ENCODE results near the gene JAKMIP1.

Gene JAKMIP1

GRCh38 chr4:6055436-6055835 is 144.9 kb downstream of the JAKMIP1 start:
- no peak for DNase-seq

DNA sequence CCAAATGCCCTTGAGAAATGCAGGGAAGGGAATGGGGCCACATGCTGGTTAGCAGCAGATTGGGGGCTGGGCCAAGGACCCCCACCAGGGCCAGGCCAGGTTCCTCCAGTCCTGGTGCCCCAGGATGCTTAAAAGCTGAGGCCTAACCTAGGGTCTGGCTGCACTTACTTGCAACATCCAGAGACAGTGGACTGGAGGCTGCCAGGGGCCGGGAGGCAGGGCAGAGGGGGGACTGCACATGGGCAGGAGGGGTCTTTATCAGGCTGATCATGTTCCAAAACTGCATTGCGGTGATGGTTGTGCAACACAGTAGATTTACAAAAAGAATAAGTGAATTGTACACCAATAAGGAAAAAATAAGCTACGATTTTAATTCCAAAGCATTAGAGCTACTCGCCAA is 145.3 kb downstream of the JAKMIP1 start:
- DNase-seq, result no peak

- no peak for DNase-seq
These were observed 146.0 kb downstream of the JAKMIP1 start for GRCh38 chr4:6054162-6054922.

GRCh38 chr4:6052679-6053078 is 147.7 kb downstream of the JAKMIP1 start:
- DNase-seq, result no peak

GRCh38 chr4:6050551-6050950 is 149.8 kb downstream of the JAKMIP1 start:
- DNase-seq, result no peak

DNA sequence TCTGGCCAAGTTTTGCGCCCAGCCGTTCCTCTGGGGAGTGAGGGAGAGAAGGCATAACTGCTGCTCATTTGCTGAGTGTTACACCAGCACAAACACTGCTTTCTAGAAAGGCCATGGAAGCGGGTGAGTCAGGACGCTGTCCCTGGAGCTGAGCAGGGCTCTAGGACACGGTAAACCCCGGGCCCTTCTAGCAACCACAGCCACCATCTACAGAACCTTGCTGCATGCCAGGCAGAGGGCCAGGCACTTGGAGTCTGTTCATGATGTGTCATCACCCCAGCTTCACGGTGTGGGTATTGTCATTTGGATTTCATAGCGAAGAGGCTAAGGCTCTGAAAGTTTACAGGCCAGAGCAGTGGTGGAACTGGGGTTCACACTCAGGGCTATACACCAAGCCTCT is 150.4 kb downstream of the JAKMIP1 start:
- DNase-seq, result no peak

GRCh38 chr4:6049278-6049677 is 151.1 kb downstream of the JAKMIP1 start:
- DNase-seq, result no peak

GRCh38 chr4:6048537-6048936 is 151.8 kb downstream of the JAKMIP1 start:
- no peak for DNase-seq

GRCh38 chr4:6047130-6047673 is 153.1 kb downstream of the JAKMIP1 start:
- no peak for DNase-seq

DNA sequence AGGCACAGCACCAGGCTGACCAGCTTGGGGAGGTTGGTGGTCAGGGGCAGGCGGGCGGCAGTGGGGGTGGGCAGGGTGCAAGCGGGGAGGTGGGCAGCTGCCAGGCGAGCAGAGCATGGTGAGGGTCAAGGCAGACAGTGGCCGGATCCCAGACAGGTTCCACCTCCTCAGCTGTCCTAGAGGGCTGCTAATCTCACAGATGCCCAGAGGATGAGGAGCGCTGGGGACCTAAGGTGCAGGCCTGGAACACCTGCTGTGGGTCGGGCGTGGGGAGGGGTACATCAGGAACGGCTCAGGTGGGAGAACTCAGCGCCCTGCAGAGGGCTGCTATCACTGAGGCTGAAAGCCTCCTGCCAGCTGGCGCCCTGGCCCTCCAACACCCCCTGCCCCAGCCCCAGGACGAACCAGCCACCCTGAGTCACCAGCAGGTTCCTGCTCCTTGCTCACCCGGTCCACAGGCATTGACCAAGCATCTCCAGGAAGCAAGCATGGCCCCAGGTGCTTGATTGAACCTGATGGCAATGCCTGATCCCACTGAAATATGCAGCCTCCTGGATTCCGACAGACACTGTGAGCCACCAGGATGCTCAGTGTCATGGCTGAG is 153.7 kb downstream of the JAKMIP1 start:
- no peak for DNase-seq

- no peak for DNase-seq
These were observed 155.5 kb downstream of the JAKMIP1 start for GRCh38 chr4:6044805-6045204.

DNA sequence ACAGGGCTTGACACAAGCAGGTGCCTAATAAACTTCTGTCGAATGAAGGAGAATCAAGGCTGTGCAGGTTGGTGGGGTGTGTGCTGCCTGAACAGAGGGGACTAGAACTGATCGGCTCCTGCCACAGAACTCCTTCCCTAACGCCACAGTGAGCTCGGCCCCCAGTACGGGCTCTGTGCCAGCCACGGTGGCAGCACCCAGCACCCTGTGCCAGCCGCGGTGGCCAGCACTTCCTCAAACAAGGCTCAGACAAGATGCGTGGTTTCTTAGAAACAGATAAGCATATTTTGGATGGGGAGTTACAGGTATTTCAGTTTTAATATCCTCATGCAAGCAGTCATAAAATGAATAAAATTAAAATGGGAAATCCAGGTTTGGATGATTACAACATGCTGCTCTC is 156.1 kb downstream of the JAKMIP1 start:
- DNase-seq, result no peak

DNA sequence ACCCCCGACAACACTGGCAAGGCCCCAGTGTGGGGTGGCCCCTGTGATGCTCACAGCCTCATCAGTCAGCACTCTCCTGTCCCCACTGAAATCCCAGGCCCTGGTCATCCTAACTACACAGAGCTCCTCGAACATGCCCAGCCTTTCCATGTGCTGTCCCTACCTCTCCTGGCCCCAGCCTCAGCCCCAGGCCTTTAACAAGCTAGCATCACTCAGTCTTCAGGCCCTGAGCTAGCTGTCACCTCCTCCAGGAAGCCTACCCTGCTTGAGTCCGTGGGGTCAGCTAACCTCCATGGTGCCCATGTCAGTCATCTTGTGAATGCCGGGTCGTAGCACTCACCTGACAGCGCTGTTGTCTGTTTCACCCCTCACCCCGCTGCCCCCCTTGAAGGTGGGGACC is 156.5 kb downstream of the JAKMIP1 start:
- no peak for DNase-seq

DNA sequence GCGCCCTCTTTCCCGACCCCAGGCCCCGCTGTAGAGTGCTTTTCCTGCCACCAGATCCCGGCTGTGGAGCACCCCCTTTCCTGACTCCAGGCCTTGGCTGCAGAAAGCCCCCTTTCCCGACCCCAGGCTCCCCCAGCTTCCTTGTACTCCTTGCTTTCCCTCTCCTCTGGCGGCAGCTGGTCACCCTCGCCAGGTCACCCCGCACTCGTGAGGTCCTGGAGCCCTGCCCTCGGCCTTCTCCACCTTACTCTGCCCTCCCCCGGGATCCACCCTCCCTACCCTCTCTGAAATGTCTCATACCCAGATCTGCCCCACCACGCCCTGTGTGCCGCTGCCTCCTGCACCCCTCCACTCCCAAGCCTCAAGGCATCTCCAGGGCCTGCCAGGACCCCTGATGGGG is 157.2 kb downstream of the JAKMIP1 start:
- no peak for DNase-seq

- no peak for DNase-seq
These were observed 157.9 kb downstream of the JAKMIP1 start for GRCh38 chr4:6042293-6043063.

DNA sequence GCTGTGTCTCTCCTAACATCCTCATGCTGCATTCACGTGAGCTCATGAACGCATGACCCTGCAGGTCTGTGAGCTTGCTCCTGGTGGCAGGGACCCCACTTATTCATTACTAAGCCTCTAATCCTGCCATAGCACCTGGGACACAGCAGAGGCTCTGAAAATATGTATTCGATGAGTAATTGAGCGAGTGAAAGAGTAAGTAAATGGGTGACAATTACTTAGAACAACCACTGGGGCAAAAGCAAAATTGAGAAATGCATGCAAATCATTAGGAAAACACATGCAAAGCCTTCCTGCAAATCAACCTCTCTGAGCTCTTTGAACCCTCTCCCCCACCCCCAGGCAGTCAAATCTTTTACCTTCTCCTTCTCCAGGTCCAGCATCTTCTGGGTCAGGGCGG is 158.5 kb downstream of the JAKMIP1 start:
- no peak for DNase-seq

DNA sequence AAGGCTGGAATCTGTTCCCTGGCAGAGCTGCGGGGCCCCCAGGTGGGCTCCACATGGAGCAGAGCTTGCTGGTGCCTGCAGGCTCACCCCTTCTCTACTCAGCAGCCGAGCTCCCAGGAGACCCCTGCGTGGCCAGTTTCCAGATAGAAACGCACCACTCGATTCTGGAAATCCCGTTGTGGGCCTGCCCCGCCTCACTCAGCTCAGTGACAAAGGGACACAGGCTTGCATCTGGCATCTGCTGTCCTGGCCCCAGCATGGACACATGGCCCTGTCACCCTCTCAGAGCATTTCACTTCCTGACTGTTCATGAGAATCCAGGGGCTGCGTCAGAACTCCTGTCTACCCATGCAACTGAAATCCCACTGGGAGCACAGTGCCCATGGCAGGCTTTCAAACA is 161.6 kb downstream of the JAKMIP1 start:
- DNase-seq, result no peak

- no peak for DNase-seq
These were observed 164.6 kb downstream of the JAKMIP1 start for GRCh38 chr4:6035786-6036185.

- no peak for DNase-seq
These were observed 167.0 kb downstream of the JAKMIP1 start for GRCh38 chr4:6033381-6033780.

DNA sequence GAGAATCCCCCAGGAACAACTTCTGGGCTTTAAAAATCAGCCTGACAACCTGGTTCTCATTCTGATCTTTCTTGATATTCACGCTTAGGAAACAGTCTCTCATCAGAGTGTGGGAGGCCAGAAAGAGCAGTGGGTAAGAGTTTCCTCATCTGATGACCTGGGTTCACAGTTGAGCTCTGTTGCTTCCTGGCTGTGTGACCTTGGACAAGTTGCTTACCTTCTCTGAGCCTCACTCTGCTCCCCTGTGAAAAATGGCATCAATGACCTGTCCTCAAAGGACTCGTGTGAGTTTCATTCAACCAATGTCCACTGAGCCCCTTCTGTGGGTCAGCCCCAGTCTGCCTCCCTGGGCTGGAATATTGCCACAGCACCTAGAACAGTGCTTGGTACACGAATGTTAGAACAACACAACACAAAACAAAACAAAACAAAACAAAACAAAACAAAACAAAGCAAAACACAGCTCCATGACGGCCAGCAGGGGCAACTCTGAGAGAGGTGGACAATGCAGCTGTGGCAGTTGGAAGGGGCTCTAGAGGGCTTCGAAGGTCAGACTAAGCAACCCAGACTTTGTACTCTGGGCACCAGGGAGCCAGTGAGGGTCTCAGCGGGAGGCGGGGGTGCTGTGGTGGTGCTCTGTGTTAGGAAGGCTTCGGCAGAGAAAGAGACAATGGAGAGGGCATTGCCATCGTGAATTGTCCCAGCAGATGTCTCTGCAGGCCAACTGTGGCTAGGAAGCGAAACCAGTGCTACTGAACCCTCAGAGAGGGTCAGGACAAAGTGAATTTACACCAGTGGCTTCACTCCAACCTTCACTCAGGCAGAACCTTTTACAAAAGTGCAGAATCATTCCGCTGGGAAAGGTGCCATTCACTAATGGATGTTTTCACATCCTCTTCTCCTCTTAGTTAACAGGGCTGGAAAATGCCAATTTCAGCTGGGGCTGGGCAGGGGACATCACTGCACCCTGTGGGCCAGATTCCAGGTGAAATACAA is 167.8 kb downstream of the JAKMIP1 start:
- DNase-seq, result no peak

DNA sequence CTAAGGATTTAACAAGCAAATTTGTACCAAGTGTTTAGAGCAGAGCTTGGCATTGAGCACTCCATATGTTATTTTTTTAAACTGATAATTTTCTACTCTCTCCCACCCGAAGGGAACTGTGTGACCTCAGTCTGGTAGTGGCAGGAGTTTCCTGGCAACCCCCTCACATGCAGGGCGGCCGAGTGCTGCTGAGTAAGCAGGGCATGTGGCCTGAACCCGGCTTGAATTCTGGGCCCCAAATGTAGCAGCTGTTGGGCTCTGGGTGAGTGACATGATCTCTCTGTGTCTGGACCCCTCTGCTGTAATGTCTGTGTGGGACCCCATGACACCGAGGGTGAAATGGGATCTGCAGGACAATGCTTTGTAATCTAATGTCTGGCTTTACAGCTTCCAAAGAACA is 168.5 kb downstream of the JAKMIP1 start:
- DNase-seq, result no peak

DNA sequence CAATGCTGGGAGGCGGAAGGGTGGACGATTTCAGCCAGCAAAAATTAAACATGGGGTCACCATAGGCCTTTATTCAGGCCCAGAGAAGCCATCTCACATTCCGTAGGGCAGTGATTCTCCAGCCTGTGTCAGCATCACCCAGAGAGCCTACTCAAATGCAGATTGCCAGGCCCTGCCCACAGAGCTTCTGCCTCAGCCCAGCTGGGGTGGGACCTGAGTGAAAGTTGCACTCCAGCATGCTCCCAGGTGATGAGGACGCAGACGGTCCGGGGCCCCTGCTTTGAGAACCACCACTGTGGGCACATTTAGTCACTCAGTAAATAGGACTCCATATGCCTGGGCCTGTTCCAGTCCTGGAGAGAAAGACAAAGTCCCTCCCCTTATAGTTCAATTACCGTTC is 169.7 kb downstream of the JAKMIP1 start:
- no peak for DNase-seq

DNA sequence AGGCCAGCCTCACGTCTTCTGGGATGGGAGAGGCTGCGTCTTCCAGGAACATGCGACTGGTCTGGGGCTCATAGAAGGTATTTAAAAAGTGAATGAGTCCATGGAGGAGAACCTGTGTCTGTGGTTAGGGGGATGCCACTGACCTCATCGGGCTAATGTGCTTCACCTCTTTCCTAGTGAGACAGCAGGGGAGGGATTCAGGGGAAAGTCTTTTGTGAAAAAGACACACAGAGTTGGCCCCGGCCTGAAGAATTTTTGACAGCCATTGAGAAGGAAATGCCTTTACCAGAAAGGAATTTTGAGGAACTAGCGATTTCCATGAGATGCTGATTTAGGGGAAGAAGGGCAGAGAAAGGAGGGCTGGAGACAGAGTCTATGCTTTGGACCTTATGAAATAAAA is 171.1 kb downstream of the JAKMIP1 start:
- DNase-seq, result no peak
